ENCODE measurements around the gene ARHGAP9.

GRCh38 chr12:57451233-57451778, 28.4 kb downstream of the ARHGAP9 start:
- TF ChIP-seq POLR2A (IDR thresholded peaks at IDR 0.05) = peak; percentile 62
- no peak for TF ChIP-seq CTCF (IDR thresholded peaks at IDR 0.05)
